GOT3 (cell line): Measurements from ENCODE around the gene ARIH1.

Experiments
- DNase-seq: peaks from one replicate; lab custom pipeline; 2025; ENCODE audit warnings: mixed read lengths; lab: John Stamatoyannopoulos, UW

ARIH1 gene

DNA sequence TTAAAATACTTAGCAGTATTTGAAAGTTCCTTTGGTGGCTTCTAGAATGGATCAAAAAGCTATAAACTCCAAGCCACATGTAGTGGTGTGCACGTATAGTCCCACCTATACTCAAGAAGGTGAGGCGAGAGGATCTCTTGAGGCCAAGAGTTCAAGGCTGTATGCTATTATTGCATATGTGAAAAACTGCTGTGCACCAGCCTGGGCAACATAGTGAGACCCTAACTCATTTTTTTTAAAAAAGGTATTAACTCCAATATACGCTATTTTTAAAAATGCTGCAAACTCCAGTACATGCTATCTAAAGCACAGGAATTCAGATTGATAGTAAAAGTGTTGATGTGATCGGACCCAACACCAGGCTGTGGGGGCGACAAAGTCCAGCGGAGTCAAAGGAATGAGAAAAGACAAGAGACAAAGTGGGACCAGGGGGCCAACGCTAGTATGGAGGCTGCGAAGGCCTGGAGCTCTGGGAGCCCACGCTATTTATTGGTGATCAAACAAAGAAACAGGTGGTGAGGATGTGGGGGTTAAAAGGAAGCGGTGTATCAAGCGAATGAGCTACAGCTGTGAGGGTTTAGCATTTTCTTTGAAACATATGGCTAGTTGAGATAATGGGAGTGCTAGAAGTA is 66.6 kb downstream of the ARIH1 start:
- DNase-seq: no peak

DNA sequence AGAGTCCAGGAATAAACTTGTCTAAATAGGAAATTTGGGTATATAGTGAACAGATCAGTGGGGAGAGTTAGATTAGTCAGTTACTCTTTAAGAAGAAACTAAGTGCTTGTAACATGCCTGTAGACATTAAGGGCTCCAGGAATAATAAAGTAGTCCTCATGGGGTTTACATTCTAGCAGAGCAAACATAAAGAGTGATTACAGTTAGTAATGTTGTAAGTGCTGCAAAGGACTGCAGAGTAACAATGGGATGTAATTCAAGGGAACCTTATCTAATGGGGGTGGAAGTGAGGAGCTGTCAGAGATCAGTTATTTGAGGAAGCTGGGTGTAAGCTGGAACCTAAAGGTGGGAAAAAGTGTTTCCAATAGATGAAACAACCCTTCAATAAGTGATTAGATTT is 67.5 kb downstream of the ARIH1 start:
- DNase-seq: no peak

DNA sequence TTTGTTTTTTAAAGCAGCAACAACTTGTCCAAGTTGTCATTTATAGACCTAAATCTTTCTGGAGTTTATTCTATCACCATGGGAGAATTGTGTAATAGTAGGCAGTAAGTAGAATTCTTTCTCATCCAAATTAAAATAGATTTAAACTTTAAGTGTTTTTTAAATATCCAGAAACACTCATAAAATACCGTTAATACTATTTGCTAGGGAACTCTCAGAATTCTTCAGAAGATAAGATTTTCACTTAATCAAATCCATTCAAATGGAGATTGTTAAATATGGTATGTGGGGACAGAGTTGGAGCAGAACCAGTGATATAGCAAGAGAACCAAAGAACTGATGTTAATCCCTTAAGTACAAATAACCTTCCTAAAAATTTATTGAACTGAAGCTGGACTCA is 71.0 kb downstream of the ARIH1 start:
- no peak for DNase-seq

DNA sequence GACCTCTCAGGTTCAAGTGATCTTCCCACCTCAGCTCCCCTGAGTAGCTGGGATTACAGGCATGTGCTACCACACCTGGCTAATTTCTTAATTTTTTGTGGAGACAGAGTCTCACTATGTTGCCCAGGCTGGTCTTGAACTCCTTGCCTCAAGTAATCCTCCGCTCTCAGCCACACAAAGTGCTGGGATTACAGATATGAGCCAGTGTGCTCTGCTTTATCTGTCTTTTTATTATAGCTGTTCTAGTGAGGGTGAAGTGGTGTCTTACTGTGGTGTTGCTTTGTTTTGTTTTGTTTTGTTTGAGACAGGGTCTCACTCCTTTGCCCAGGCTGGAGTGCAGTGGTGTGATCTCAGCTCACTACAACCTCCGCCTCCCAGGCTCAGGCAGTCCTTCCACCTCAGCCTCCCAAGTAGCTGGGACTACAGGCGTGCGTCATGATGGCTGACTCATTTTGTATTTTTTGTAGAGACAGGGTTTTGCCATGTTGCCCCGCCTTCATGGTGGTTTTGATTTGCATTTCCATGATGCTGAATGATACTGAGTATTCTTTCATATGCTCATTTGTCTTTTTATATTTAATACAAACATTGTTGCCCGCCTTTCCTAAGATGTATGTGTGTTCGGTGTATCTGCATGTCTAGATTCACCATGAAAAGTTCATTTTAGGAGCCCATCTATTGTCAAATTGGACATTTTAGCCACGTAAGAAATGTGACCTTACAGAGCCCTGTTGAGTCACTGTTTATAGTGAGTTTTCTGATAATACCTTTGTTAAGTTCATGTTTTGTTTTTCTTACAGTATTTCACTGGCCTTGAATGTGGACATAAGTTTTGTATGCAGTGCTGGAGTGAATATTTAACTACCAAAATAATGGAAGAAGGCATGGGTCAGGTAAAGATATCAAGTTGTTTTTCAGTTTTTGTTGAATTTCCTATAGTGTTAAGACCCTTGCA is 80.6 kb downstream of the ARIH1 start:
- no peak for DNase-seq

DNA sequence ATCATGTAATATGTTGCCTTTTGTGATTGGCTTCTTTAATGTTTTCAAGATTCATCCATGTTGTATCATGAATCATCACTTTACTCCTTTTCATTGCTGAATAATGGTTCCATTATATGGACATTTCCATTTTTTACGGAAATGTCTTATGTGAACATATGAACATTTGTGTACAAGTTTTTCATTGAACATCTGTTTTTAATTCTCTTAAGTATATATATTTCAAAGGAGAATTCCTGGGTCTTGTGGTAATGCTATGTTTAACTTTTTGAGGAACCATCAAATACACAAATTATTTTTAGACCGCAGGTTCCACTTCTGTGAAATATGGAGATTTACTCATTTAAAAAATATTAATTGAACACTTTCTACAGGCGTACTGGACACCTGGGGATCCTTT is 85.7 kb downstream of the ARIH1 start:
- DNase-seq: no peak

DNA sequence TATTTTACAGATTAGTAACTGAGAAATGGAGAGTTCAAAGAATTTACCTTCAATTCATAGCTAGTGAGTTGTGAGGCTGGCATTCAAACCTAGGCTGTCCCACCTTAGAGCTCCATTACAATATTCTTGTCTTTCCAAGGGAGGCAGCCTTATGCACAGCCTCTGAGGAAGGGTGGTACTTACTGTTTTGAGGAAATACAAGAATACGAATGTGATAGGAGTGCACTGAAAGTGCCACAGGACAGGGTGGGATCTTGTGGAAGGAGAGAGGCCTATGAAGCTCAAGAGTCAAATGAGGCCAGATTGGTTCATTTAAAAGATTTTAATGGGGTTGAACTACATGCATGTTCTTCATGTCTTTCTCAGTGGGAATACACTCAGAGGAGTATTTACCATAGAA is 86.3 kb downstream of the ARIH1 start:
- no peak for DNase-seq

DNA sequence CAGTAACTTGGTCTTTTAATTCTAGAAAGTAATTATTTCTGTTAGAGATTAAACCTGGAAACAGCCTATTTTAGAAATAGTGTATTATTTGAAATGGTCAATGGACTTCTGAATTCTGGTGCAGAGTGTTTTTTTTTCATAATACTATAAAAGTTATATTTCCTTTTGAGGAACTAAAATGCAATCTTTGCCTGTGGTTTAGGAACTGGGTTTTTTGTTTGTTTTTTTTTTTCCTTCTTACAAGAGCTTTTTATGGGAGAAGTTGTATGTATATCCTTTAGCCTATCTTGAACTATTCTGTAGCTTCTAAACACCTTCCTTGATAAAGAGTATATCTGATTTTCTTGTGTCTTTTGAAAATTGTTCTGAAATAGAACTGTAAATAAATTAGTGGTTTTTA is 88.3 kb downstream of the ARIH1 start:
- no peak for DNase-seq

DNA sequence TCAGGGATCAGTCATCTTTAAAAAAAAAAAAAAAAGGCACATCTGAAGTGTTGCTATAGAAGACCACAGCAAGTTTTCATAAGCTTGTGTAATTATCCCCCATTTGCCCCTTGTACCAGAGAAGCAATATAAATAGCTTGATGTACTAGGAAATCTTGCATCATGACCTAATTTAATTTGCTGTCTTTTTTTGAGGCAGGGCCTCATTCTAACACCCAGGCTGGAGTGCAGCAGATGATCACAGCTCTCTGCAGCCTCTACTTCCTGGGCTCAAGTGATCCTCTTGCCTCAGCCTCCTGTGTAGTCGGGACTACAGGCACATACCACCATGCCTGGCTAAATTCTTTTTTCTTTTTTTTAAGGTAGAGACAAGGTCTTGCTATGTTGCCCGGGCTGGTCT is 88.7 kb downstream of the ARIH1 start:
- DNase-seq: no peak

DNA sequence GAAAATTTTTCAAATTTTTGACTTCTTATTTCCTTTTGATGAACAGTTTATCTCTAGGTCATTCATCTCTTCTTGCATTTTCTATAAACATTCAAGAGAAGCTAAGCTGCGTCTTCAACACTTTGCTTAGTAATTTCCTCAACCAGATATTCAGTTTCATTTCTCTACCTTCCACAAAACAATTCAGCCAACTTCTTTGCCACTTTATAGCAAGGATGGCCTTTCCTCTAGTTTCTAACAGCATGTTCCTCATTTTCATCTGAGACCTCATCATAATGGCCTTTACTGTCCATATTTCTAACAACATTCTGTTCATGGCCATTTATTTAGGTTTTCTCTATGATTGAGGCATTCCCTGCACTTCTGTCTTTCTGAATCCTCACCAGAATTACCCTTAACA is 90.0 kb downstream of the ARIH1 start:
- no peak for DNase-seq

DNA sequence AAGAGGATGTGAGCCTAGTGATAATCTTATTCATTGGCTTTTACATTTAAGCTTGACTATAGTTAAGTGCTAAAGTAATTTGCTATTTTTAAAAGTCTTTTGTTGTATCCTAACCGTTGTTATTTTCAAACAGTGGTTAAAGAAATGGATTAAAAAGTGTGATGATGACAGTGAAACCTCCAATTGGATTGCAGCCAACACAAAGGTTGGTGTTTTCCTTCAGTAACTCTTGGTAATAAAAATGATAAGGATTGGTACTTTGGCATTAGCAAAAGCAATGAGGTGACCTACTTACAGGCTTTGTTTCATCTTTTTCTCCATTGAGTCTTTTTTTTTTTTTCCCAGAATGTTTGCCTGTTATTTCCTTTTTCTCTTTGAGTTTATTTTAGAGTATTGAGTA is 92.8 kb downstream of the ARIH1 start:
- DNase-seq: no peak

DNA sequence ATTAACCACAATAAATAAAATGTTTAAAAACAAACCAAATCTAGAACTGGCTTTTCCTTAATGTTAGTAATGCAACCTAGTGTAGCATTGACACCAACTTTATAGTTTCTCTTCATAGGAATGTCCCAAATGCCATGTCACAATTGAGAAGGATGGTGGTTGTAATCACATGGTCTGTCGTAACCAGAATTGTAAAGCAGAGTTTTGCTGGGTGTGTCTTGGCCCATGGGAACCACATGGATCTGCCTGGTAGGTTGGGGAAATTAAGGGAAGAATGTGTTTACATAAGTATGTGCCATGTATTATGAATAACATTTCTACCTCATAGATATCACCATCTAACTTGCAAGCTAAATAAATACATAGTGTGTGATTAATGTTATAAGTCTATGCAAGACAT is 95.9 kb downstream of the ARIH1 start:
- no peak for DNase-seq

DNA sequence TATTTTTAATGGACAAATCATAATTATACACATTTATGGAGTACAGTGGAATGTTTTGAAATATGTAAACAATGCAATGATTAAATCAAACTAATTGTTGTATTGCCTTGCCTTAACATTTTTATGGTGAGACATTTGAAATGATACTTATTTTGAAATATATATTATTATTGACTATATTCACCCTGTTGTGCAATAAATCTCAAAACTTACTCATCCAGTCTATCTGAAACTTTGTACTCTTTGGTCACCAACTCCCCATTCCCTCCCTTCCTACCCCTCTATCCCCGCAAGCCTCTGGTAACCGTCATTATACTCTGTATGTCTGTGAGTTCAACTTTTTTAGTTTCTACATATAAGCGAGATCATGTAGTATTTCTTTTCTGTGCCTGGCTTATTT is 105.7 kb downstream of the ARIH1 start:
- DNase-seq: no peak

DNA sequence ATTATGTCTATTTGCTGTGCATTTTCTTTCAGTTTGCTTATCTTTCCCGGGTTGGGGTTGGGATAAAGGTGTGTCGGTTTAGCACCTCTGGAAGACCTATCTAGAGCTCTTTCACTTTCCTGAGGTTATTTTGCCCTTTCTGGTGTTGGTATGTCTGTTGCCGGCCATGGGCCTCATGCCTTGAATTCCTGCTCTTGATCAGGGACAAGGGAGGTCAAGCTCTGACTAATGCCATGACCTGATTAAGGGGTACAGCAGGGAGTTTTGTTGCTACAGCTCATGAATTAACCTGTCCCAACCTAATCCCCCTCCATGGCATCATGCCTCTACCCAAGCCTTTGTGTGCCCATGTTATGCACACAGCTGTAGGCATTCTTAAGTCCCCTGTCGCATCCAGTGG is 109.9 kb downstream of the ARIH1 start:
- DNase-seq: no peak

DNA sequence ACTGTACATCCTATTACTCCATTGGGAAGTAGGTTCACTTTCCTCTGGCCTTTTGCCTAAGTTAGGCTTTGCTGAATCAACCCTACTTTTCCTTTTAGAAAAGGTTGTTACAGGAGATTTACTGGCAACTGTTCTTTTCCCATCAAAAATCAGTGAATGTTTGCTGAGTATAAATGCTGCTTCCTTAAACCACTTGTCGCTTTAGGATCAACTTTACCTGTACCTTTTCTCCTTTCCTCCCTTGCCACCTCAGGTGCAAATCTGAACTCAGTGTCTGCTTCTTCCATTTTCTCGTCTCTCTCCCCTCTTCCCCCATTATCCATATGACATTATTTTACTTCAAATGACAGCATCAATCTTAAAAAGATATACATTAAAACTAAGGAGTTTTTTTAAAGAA is 110.9 kb downstream of the ARIH1 start:
- DNase-seq: no peak

DNA sequence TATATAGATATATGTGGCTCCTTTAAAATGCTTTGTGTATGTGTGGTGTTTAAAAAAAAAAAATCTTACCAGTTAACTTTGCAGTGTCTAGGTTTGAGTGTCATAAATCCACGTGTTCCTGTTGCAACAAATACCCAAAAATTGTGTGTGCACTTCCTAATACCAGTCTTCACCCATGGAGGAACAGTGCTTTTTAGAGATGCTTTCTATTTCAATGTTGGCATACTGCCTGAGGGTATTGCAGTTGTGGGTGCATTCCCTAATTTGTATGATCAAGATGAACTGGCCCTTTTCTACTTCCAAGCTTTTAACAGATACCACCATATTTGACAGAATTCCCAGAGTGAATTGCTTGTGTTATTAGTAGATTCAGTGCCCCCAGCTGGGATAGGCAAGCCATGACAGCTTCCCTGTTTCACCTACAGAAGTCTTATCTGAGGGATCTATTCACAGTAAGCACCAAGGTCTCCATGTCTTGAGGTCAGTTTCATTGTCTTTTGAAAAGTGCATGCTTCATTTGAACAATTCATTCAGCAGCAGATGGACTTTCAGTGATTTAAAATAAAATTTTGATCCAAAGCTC is 111.4 kb downstream of the ARIH1 start:
- DNase-seq: no peak

DNA sequence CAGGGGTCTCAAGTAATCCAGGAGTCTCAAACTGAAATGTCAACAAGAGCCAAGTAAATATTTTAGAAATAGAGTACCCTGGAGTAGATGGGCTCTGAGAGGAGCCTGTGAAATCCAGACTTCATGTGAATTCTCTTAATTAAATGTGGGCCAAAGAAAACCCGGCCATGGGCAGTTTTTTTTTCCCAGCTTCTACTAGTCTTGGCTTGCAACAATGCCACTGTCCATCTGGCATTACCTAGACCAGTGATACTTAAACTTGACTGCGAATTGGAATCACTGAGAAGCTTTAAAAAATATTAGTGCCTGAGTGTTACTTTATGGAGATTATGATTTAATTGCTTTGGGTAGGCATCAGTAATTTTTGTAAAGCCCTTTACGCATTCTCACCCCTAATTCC is 114.0 kb downstream of the ARIH1 start:
- DNase-seq: no peak

DNA sequence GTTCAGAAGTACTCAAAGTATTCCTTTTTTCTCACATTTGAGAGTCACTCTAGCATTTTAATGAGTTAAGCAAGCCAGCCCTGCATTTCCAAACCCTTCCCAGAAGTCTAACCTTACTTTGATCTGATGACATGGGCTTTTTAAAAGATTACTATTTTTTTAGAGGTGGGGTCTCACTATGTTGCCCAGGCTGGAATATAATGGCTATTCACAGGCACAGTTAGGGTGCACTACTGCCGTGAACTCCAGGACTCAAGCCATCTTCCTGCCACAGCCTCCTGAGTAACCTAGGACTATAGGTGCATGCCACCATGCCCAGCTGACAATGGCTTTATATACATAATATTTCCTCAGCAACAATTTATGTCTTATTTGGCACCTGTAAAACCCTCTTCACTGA is 116.3 kb downstream of the ARIH1 start:
- no peak for DNase-seq

DNA sequence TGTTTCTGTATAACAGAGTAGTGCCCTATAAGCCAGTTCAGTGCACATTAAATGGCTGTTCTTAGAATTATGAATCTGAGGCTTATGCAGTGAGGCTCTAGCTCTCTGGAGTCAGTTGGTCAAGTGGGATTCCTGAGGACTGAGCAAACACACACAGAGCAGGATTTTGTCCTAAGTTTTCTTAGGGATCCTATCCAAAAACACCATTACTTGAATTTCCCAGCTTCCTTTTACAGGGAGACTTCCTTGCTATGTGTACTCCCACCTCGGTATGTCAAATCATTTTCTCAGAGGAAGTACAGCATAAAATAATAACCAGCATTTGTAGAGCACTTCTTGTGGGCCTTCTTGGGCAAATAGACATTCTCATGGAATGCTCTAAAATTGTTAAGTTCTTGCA is 117.2 kb downstream of the ARIH1 start:
- no peak for DNase-seq

DNA sequence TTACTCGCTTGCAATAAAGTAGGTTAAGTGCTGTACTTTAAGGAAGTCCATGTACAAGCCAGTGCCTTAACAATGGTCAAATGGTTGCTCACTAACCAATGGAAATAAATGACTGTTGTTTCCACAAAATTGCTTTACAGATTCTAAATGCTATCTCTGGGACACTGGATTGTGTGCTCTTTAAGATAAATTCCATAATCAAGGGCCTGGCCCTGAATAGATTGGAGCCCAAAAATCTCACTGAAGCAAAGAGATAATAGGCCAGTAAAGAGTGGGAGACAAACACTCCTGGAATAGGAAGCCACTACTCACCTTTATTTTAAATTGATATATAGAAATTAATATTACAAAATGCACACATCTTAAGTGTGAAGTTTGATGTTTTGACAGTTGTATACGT is 118.0 kb downstream of the ARIH1 start:
- DNase-seq: no peak

DNA sequence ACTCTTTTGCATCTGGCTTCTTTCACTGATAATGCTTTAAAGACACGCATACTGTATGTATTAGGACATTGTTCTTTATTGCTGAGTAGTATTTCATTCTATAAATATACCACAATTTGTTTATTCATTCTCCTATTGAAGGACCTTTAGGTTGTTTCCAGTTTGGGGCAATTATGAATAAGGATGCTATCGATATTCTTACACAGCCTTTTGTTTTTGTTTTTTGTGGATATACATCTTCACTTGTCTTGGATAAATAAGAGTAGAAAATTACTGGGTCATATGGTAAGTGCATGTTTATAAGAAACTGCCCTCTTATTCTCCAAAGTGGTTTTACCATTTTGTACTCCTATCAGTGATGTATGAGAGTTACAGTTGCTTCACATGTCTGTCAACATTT is 118.5 kb downstream of the ARIH1 start:
- DNase-seq: no peak

DNA sequence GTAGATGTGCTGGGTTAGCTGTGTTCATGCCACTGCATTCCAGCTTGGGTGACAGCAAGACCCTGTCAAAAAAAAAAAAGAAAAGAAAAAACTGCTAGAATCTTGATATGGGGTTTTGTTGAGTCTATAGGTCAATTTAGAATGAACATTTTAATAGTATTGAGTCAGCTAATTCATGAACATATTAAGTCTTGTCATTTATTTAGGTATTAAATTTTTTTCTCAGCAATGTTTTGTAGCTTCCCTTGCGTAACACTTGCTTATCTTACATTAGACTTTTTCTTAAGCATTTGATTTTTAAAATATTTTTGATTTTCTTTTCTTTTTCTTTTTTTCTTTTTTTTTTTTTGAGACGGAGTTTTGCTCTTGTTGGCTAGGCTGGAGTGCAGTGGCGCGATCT is 119.7 kb downstream of the ARIH1 start:
- no peak for DNase-seq

DNA sequence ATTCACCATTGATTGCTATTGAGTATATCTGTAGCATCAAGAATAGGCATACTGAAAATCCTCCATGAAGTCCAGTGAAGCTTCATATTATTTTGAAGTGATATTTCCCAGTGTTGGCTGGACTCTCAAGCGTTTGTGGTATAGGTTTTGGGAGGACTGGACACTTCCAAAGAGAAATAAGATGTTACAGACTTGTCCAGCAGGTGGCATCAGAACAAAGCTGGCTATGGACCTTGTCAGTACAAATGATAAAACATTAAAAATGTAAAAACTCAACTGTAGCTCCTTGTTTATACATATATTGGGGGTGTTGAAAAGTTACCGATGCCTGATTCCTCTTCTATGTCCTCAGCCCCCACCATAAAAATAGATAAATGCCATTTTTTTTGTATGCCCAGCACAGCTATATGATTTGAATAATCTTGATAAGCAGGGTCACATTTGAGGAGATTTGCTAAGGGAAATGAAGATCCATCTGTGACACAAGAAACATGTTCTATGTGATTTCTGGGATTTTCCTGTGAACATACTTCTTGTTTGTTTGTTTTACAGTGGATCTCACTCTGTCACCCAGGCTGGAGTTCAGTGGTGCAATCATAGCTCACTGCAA is 125.8 kb downstream of the ARIH1 start:
- DNase-seq: no peak

DNA sequence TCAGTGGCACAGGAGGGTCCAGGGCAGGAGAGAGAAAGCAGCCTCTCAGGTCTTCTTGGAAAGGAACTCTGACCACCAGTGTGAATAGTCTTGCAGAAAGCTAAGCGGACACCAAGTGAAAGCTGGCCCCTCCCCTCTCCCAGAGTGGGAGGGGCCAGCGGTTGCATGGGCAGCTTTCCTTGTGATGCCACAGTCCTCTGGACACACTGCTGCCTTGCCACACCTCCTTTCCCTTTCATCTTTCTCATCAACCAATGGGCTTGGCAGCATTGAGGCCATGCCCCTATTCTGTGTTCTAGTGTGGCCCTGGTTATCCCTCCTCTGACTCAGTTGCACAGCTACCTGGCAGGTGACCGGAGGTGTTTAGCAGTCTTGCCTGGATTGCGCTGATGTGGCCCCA is 130.7 kb downstream of the ARIH1 start:
- no peak for DNase-seq
